GM21515 (cell line): Measurements from ENCODE around the gene USP48.

Experiments
- ATAC-seq: cut with Tn5 transposase; IDR thresholded peaks from one replicate; pipeline ENCODE4 v1.9.1; 2021; ENCODE audit not compliant: unreplicated experiment

The USP48 gene

GRCh38 chr1:21655259-21655658 lies 127.7 kb downstream of the USP48 start:
- no peak for ATAC-seq

- ATAC-seq: no peak
Observed at GRCh38 chr1:21654209-21654608, 128.7 kb downstream of the USP48 start.

- no peak for ATAC-seq
Observed at GRCh38 chr1:21653744-21654100, 129.2 kb downstream of the USP48 start.

GRCh38 chr1:21652937-21653743 lies 129.8 kb downstream of the USP48 start:
- ATAC-seq: no peak

- no peak for ATAC-seq
Observed at GRCh38 chr1:21652101-21652936, 130.6 kb downstream of the USP48 start.

GRCh38 chr1:21651214-21652042 lies 131.5 kb downstream of the USP48 start:
- no peak for ATAC-seq

- ATAC-seq: no peak
Observed at GRCh38 chr1:21650400-21650799, 132.5 kb downstream of the USP48 start.

GRCh38 chr1:21649315-21649714 lies 133.6 kb downstream of the USP48 start:
- no peak for ATAC-seq

GRCh38 chr1:21648791-21649190 lies 134.2 kb downstream of the USP48 start:
- ATAC-seq: no peak

- ATAC-seq: no peak
Observed at GRCh38 chr1:21648352-21648730, 134.6 kb downstream of the USP48 start.

GRCh38 chr1:21647431-21648351 lies 135.3 kb downstream of the USP48 start:
- ATAC-seq: no peak

GRCh38 chr1:21645550-21645949 lies 137.4 kb downstream of the USP48 start:
- no peak for ATAC-seq

- no peak for ATAC-seq
Observed at GRCh38 chr1:21644906-21645305, 138.0 kb downstream of the USP48 start.

- ATAC-seq: no peak
Observed at GRCh38 chr1:21644348-21644747, 138.6 kb downstream of the USP48 start.

GRCh38 chr1:21643624-21644023 lies 139.3 kb downstream of the USP48 start:
- ATAC-seq: no peak

- ATAC-seq: no peak
Observed at GRCh38 chr1:21641967-21642739, 140.8 kb downstream of the USP48 start.

GRCh38 chr1:21641537-21641936 lies 141.4 kb downstream of the USP48 start:
- no peak for ATAC-seq

GRCh38 chr1:21641076-21641475 lies 141.9 kb downstream of the USP48 start:
- ATAC-seq: no peak

GRCh38 chr1:21640653-21641052 lies 142.3 kb downstream of the USP48 start:
- ATAC-seq: no peak
